ENCODE results near the gene CELF4. TPM values are rescaled to one million over a fixed set of nuclear protein-coding genes. Genes with fewer than 3 reads are reported as not detected.

The CELF4 gene
- total RNA-seq, 2 donors from 2014 or later, result 3.3 to 4.7 TPM

GRCh38 chr18:37222999-37223378 is 342.6 kb downstream of the CELF4 start:
- ATAC-seq, result no peak
- intact Hi-C loops (cut with DNase I), result no loop called here

GRCh38 chr18:37222354-37222998 is 343.1 kb downstream of the CELF4 start:
- ATAC-seq, result no peak
- Histone ChIP-seq H3K4me3 (no peak overlapping the region), H3K4me1 (no peaks in the 10 kb centered on the region), H3K27me3 (no peaks in the 10 kb centered on the region), H3K9me3 (peaks cover 0 to 3% (median 0%) of the 10 kb centered on the region in 3 donors), H3K27ac (no peak overlapping the region), H3K36me3 (replicated peaks in 1 of 2; ENCODE audit: insufficient read depth in 1 of 2, low read depth in 2 of 2) (no peaks in the 10 kb centered on the region)
- WGBS, 2 donors, result 95 to 97% methylated on average over 4 of the region's 4 CpGs
- no peak for DNase-seq
- intact Hi-C loops (cut with DNase I), result no loop called here
- TF ChIP-seq POLR2A (IDR thresholded peaks at IDR 0.05), result no peak
- TF ChIP-seq CTCF (IDR thresholded peaks at IDR 0.05), result no peak

More at GRCh38 chr18:37222999-37223378, 342.6 kb downstream of the CELF4 start:
- no peak for DNase-seq
- no peaks in the 10 kb centered on the region for H3K36me3 ChIP-seq (replicated peaks in 1 of 2; ENCODE audit: insufficient read depth in 1 of 2, low read depth in 2 of 2)
- H3K9me3 ChIP-seq, result peaks cover 0 to 3% (median 0%) of the 10 kb centered on the region in 3 donors
- no peak overlapping the region for H3K4me3 ChIP-seq
- no peaks in the 10 kb centered on the region for H3K4me1 ChIP-seq
- no peak overlapping the region for H3K27ac ChIP-seq
- no peaks in the 10 kb centered on the region for H3K27me3 ChIP-seq
- WGBS, 2 donors, result 78 to 89% methylated on average over 5 of the region's 5 CpGs
- TF ChIP-seq POLR2A (IDR thresholded peaks at IDR 0.05) (no peak), CTCF (IDR thresholded peaks at IDR 0.05) (no peak)

DNA sequence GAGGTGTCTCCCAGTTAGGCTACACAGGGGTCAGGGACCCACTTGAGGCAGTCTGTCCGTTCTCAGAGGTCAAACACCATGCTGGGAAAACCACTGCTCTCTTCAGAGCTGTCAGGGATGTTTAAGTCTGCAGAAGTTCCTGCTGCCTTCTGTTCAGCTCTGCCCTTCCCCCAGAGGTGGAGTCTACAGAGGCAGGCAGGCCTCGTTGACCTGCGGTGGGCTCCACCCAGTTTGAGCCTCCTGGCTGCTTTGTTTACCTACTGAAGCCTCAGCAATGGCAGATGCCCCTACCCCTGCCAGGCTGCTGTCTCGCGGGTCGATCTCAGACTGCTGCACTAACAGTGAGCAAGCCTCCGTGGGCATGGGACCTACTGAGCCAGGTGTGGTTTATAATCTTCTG is 346.3 kb downstream of the CELF4 start:
- WGBS, 2 donors, result 80 to 87% methylated on average over 5 to 7 of the region's 7 CpGs
- intact Hi-C loops (cut with DNase I), result no loop called here
- DNase-seq (no peak), ATAC-seq (no peak)
- H3K36me3 ChIP-seq (replicated peaks in 1 of 2; ENCODE audit: insufficient read depth in 1 of 2, low read depth in 2 of 2), result no peaks in the 10 kb centered on the region
- peaks cover 0 to 3% (median 0%) of the 10 kb centered on the region in 3 donors for H3K9me3 ChIP-seq
- TF ChIP-seq POLR2A (IDR thresholded peaks at IDR 0.05) (no peak), CTCF (IDR thresholded peaks at IDR 0.05) (no peak)
- H3K27me3 ChIP-seq, result no peaks in the 10 kb centered on the region
- H3K4me1 ChIP-seq, result no peaks in the 10 kb centered on the region
- no peak overlapping the region for H3K4me3 ChIP-seq
- no peak overlapping the region for H3K27ac ChIP-seq

- TF ChIP-seq CTCF (IDR thresholded peaks at IDR 0.05) (no peak), POLR2A (IDR thresholded peaks at IDR 0.05) (no peak)
- Histone ChIP-seq H3K27ac (no peak overlapping the region), H3K9me3 (peaks cover 0 to 3% (median 0%) of the 10 kb centered on the region in 3 donors), H3K4me3 (no peak overlapping the region), H3K4me1 (no peaks in the 10 kb centered on the region), H3K36me3 (replicated peaks in 1 of 2; ENCODE audit: insufficient read depth in 1 of 2, low read depth in 2 of 2) (no peaks in the 10 kb centered on the region), H3K27me3 (no peaks in the 10 kb centered on the region)
- WGBS, 2 donors, result 63 to 66% methylated on average over 2 of the region's 2 CpGs
- ATAC-seq, result no peak
- DNase-seq, result no peak
- intact Hi-C loops (cut with DNase I), result no loop called here
Observed at GRCh38 chr18:37218022-37218590, 347.5 kb downstream of the CELF4 start.

DNA sequence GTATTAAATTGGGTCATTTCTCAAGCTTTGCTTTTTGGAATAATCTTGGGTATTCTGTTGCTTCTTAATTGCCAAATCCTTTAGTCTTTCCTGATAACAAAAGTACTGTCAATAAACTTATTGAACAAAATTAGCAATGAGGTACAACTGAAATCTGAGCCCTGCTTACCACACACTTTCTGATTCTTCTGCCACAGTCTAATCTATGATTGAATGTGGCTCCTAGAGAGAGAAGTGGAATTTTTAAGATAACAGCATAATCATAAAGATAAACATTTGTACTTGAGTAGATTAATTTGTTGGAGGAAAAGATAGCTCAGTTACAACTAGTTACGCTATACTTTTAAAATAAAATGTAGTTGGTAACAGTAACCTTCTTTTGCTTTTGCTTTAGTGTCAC is 354.8 kb downstream of the CELF4 start:
- no peak for TF ChIP-seq CTCF (IDR thresholded peaks at IDR 0.05)
- TF ChIP-seq POLR2A (IDR thresholded peaks at IDR 0.05), result no peak
- no peaks in the 10 kb centered on the region for H3K27me3 ChIP-seq
- no peak overlapping the region for H3K4me3 ChIP-seq
- ATAC-seq (no peak), DNase-seq (no peak)
- H3K36me3 ChIP-seq (replicated peaks in 1 of 2; ENCODE audit: insufficient read depth in 1 of 2, low read depth in 2 of 2), result no peaks in the 10 kb centered on the region
- H3K4me1 ChIP-seq, result no peaks in the 10 kb centered on the region
- H3K9me3 ChIP-seq, result no peaks in the 10 kb centered on the region
- intact Hi-C loops (cut with DNase I), result no loop called here
- no peak overlapping the region for H3K27ac ChIP-seq
- WGBS, 2 donors, result 37 to 47% methylated on average over 1 of the region's 1 CpG

Data from body of pancreas (tissue), 4 donors.